Lower leg skin (tissue), 3 donors: Measurements from ENCODE around the gene RABL6.

Source experiments
- CTCF ChIP-seq, 3 donors: fragments of 450-650 bp; IDR thresholded peaks; one replicate each; pipeline ENCODE4 v1.5.1; 2016; ENCODE audit warnings: antibody characterized with exemption in 3 of 3, mild to moderate bottlenecking in 3 of 3, moderate library complexity in 2 of 3
- POLR2A ChIP-seq, 2 donors: fragments of 450-650 bp; IDR thresholded peaks; one replicate each; pipeline ENCODE4 v1.6.1; 2016 to 2017; ENCODE audit warnings: antibody characterized with exemption in 2 of 2, mild to moderate bottlenecking in 1 of 2, moderate library complexity in 1 of 2

GRCh38 chr9:136773386-136774044 is 34.2 kb upstream of the RABL6 start:
- TF ChIP-seq CTCF (IDR thresholded peaks at IDR 0.05) (no peak), POLR2A (IDR thresholded peaks at IDR 0.05) (no peak)
